ENCODE data around the gene DNPEP.

DNPEP gene

GRCh38 chr2:219358170-219359075, 29.3 kb downstream of the DNPEP start (continued):
- TF ChIP-seq PRDM10 (tag by site-specific recombination; IDR thresholded peaks at IDR 0.05) (peak; percentile 41; the same call in 1 of the 2 replicates), CTCF (tag by site-specific recombination; IDR thresholded peaks at IDR 0.05) (no peak; the same call in 1 of the 2 replicates), ZNF311 (tag by site-specific recombination; IDR thresholded peaks at IDR 0.05; ENCODE audit: borderline replicate concordance) (no peak), ZBTB11 (tag by site-specific recombination; conservative IDR thresholded peaks at IDR 0.05; ENCODE audit: low read depth) (no peak), ZFP37 (tag by site-specific recombination; IDR thresholded peaks at IDR 0.05) (no peak), ZNF10 (tag by site-specific recombination; IDR thresholded peaks at IDR 0.05) (no peak), ZNF292 (tag by site-specific recombination; IDR thresholded peaks at IDR 0.05; ENCODE audit: borderline replicate concordance, low read depth) (no peak), ZNF48 (tag by site-specific recombination; IDR thresholded peaks at IDR 0.05) (no peak), ZNF670 (tag by site-specific recombination; IDR thresholded peaks at IDR 0.05; ENCODE audit: low read depth) (no peak), ZSCAN5A (tag by site-specific recombination; IDR thresholded peaks at IDR 0.05) (no peak), ZNF777 (tag by site-specific recombination; IDR thresholded peaks at IDR 0.05; ENCODE audit: borderline replicate concordance) (peak; percentile 65; the same call in 1 of the 2 replicates), ZNF837 (tag by site-specific recombination; IDR thresholded peaks at IDR 0.05) (no peak), ZNF426 (tag by site-specific recombination; IDR thresholded peaks at IDR 0.05) (no peak), ZNF692 (tag by site-specific recombination; IDR thresholded peaks at IDR 0.05) (peak; percentile 78; the same call in 1 of the 2 replicates), YY1 (tag by site-specific recombination; IDR thresholded peaks at IDR 0.05) (no peak), ZNF501 (tag by site-specific recombination; IDR thresholded peaks at IDR 0.05) (no peak), ZNF654 (tag by site-specific recombination; IDR thresholded peaks at IDR 0.05; ENCODE audit: low read depth) (no peak), ZNF335 (tag by site-specific recombination; conservative IDR thresholded peaks at IDR 0.05) (no peak; the same call in 1 of the 2 replicates), ZSCAN4 (tag by site-specific recombination; IDR thresholded peaks at IDR 0.05) (no peak), ZNF747 (tag by site-specific recombination; IDR thresholded peaks at IDR 0.05) (no peak), ZNF558 (tag by site-specific recombination; IDR thresholded peaks at IDR 0.05) (no peak), ATF2 (tag by site-specific recombination; IDR thresholded peaks at IDR 0.05; ENCODE audit: low read depth) (no peak), ZBTB17 (tag by site-specific recombination; IDR thresholded peaks at IDR 0.05) (no peak), ZNF202 (tag by site-specific recombination; IDR thresholded peaks at IDR 0.05; ENCODE audit: borderline replicate concordance) (no peak)
